Breast epithelium (tissue), 3 donors: ENCODE measurements around the gene LORICRIN.

Experiments used
- CTCF ChIP-seq, 3 donors: fragments of 450-650 bp; IDR thresholded peaks; one replicate each; pipeline ENCODE4 v1.5.1; 2016 to 2017; ENCODE audit warnings: antibody characterized with exemption in 3 of 3, mild to moderate bottlenecking in 3 of 3, moderate library complexity in 3 of 3
- POLR2A ChIP-seq: fragments of 450-650 bp; IDR thresholded peaks from one replicate; pipeline ENCODE4 v1.6.1; 2016; ENCODE audit warnings: antibody characterized with exemption, mild to moderate bottlenecking, moderate library complexity
- POLR2AphosphoS5 ChIP-seq, 3 donors: sonication (generic); formaldehyde crosslinking; IDR thresholded peaks; one replicate each; pipeline ENCODE4 v1.6.1; 2017; ENCODE audit warnings: antibody characterized with exemption in 3 of 3

GRCh38 chr1:153238527-153238926 lies 21.0 kb upstream of the LORICRIN start:
- TF ChIP-seq CTCF (IDR thresholded peaks at IDR 0.05), result no peak
- TF ChIP-seq POLR2AphosphoS5 (IDR thresholded peaks at IDR 0.05), result no peak
- no peak for TF ChIP-seq POLR2A
